Mucosa of rectum (tissue), 2 donors: ENCODE measurements around the gene KCNJ10.
"Not testable (repeated sequence)": the region's sequence is repeated elsewhere in the genome, so short reads cannot be mapped to it uniquely, and the experiment has no call there.

Source experiments
- H3K27ac ChIP-seq, 2 donors: one replicate each; pipeline ENCODE4 v1.7.0; 2013; ENCODE audit warnings: inconsistent platforms in 2 of 2, low read depth in 2 of 2, low read length in 2 of 2
- H3K27me3 ChIP-seq, 2 donors: one replicate each; pipeline ENCODE4 v1.7.0; 2013; ENCODE audit warnings: low read length in 2 of 2; ENCODE audit not compliant: control insufficient read depth in 2 of 2, insufficient read depth in 2 of 2
- H3K36me3 ChIP-seq, 2 donors: one replicate each; pipeline ENCODE4 v1.7.0; 2013; ENCODE audit warnings: low read length in 2 of 2; ENCODE audit not compliant: control insufficient read depth in 2 of 2, insufficient read depth in 2 of 2
- H3K4me1 ChIP-seq, 2 donors: one replicate each; pipeline ENCODE4 v1.7.0; 2013; ENCODE audit warnings: low read length in 2 of 2, mild to moderate bottlenecking in 1 of 2; ENCODE audit not compliant: control insufficient read depth in 2 of 2, insufficient read depth in 2 of 2
- H3K4me3 ChIP-seq, 2 donors: one replicate each; pipeline ENCODE4 v1.7.0; 2013; ENCODE audit warnings: low read length in 2 of 2
- H3K9ac ChIP-seq, 2 donors: one replicate each; pipeline ENCODE4 v1.7.0; 2013; ENCODE audit warnings: low read length in 2 of 2, low read depth in 1 of 2, mild to moderate bottlenecking in 1 of 2
- H3K9me3 ChIP-seq, 2 donors: one replicate each; pipeline ENCODE4 v1.7.0; 2013; ENCODE audit warnings: low read length in 2 of 2; ENCODE audit not compliant: control insufficient read depth in 2 of 2
- donor health status: healthy.
- donor health status: Normal muscosa, but diverticular disease.

KCNJ10 gene

DNA sequence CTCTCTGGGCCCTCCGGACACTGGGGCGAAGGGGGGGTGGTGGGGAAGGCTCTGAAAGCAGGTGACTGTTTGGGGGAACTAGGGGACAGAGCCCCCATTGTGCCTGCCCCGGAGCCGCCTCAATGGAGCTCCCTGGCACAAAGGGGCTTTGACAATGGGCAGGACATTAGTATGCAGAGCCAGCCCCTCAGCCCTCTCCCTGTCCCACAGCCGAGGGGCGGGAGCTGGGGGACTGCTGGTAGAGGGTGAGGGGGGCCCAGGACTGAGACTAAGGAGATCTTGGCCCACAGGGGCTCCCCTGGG, 7.8 kb downstream of the KCNJ10 start:
- Histone ChIP-seq H3K36me3 (no peaks in the 10 kb centered on the region), H3K4me3 (no peak overlapping the region), H3K27ac (no peak overlapping the region), H3K9ac (no peak overlapping the region), H3K27me3 (peaks cover 0 to 4% of the 10 kb centered on the region in 2 donors), H3K9me3 (no peaks in the 10 kb centered on the region), H3K4me1 (no peaks in the 10 kb centered on the region)

GRCh38 chr1:160061369-160062229, 8.4 kb downstream of the KCNJ10 start:
- Histone ChIP-seq H3K4me1 (no peaks in the 10 kb centered on the region), H3K4me3 (no peak overlapping the region), H3K36me3 (no peaks in the 10 kb centered on the region), H3K9ac (no peak overlapping the region), H3K27ac (no peak overlapping the region), H3K9me3 (no peaks in the 10 kb centered on the region), H3K27me3 (peaks cover 0 to 4% of the 10 kb centered on the region in 2 donors)

DNA sequence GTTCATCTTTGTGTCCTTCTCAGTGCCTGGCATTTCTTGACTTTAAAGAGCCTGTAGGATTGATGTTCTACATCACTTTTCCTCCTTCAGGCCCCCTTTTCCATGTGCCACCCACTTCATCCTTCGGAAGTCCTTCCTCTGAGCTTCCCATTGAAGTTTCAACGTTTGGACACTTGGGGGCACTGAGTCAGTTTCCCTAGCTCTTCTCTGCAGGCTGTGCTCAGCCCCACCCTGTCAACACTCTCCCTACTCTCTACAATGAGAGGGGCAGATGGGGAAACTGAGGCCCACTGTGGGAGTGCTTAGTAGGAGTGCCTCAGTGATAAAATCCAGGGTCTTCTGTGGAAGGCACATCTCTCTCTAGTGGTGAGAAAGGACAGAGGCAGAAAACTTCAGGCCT, 11.9 kb downstream of the KCNJ10 start:
- H3K36me3 ChIP-seq, result no peaks in the 10 kb centered on the region
- H3K9me3 ChIP-seq, result no peaks in the 10 kb centered on the region
- H3K4me3 ChIP-seq, result no peak overlapping the region
- H3K27ac ChIP-seq, result no peak overlapping the region
- H3K4me1 ChIP-seq, result no peaks in the 10 kb centered on the region
- no peak overlapping the region for H3K9ac ChIP-seq
- H3K27me3 ChIP-seq, result peaks cover 2 to 4% of the 10 kb centered on the region in 2 donors

DNA sequence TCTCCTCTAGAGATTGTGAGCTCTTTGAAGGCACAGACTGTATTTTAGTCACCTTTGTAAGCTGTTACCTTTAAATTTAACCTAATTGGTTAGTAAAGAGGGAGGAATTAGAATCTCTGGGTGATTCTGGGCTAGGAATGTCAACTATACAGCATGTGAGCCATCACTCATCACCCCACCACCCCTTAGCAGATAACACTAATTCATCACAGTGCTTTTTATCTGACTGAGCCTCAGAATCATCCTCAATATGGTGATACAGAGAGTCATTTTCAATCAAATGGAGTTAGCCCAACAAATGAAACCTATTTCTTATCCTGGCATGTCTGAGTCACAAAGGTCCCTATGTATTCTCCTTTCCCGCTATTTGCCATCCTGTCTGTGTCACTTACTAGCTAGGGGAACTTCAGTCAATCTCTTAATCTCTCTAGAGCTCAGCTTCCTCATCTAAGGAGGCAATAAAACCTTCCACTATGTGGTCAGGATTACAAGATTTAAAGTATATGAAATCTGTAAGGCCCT, 13.3 kb downstream of the KCNJ10 start:
- H3K4me1 ChIP-seq, result no peaks in the 10 kb centered on the region
- no peak overlapping the region for H3K9ac ChIP-seq
- no peak overlapping the region for H3K4me3 ChIP-seq
- no peaks in the 10 kb centered on the region for H3K36me3 ChIP-seq
- no peaks in the 10 kb centered on the region for H3K9me3 ChIP-seq
- H3K27me3 ChIP-seq, result peaks cover 4 to 8% of the 10 kb centered on the region in 2 donors
- no peak overlapping the region for H3K27ac ChIP-seq

- no peak overlapping the region for H3K4me3 ChIP-seq
- no peak overlapping the region for H3K9ac ChIP-seq
- no peaks in the 10 kb centered on the region for H3K36me3 ChIP-seq
- no peaks in the 10 kb centered on the region for H3K9me3 ChIP-seq
- H3K27ac ChIP-seq, result no peak overlapping the region
- H3K4me1 ChIP-seq, result no peaks in the 10 kb centered on the region
- peaks cover 7 to 8% of the 10 kb centered on the region in 2 donors for H3K27me3 ChIP-seq
Measured at GRCh38 chr1:160053548-160054365, 16.2 kb downstream of the KCNJ10 start.

DNA sequence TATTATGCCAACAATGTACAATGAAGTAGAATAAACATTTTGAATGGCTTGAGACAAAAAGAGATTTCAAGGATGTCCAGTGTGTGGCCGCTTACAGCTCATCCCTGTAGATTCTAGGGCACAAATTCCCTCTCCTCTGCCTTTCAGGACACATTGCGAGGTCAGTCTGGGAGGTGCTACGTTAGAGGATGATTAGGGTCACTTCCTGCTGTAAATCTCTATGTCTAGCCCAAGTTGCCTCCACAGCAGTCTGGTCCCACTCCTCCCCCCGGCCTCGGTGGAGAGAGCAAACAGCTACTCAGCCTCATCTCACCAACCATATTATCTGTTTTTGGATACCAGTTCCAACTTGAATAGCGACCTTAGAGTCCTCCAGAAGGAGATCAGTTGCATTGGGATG, 17.0 kb downstream of the KCNJ10 start:
- peaks cover 7 to 8% of the 10 kb centered on the region in 2 donors for H3K27me3 ChIP-seq
- H3K9ac ChIP-seq, result no peak overlapping the region
- H3K4me1 ChIP-seq, result no peaks in the 10 kb centered on the region
- no peaks in the 10 kb centered on the region for H3K36me3 ChIP-seq
- no peak overlapping the region for H3K4me3 ChIP-seq
- H3K9me3 ChIP-seq, result no peaks in the 10 kb centered on the region
- no peak overlapping the region for H3K27ac ChIP-seq

DNA sequence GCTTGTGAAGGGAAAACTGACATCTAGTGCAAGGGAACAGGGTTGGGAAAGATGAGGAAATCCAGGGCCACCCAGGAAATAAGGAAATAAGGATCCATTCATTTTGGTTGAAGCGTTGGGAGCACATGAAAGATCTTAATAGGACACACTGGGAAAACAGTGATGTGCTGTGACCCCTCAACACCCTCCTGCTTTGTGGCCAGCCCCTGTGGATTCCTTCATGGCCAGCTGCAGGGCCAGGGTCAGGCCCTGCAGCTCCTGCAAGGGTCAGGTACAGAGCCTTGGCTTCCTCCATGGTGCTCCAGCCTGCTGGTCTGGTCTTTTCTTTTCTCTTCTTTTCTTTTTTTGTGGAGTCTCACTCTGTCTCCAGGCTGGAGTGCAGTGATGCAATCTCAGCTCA, 19.3 kb downstream of the KCNJ10 start:
- Histone ChIP-seq H3K9me3 (no peaks in the 10 kb centered on the region), H3K27ac (no peak overlapping the region), H3K4me1 (peaks cover 3 to 6% of the 10 kb centered on the region in 2 donors), H3K27me3 (peaks cover 7 to 8% of the 10 kb centered on the region in 2 donors), H3K4me3 (no peak overlapping the region), H3K36me3 (no peaks in the 10 kb centered on the region), H3K9ac (no peak overlapping the region)

GRCh38 chr1:160050182-160050581, 19.8 kb downstream of the KCNJ10 start:
- not testable (repeated sequence) for H3K4me1 ChIP-seq, H3K36me3 ChIP-seq, H3K27me3 ChIP-seq, H3K4me3 ChIP-seq, H3K27ac ChIP-seq, H3K9me3 ChIP-seq, H3K9ac ChIP-seq

- no peaks in the 10 kb centered on the region for H3K36me3 ChIP-seq
- H3K4me3 ChIP-seq, result no peak overlapping the region
- H3K27ac ChIP-seq, result no peak overlapping the region
- H3K9me3 ChIP-seq, result no peaks in the 10 kb centered on the region
- peaks cover 7 to 8% of the 10 kb centered on the region in 2 donors for H3K27me3 ChIP-seq
- peaks cover 3 to 6% of the 10 kb centered on the region in 2 donors for H3K4me1 ChIP-seq
- no peak overlapping the region for H3K9ac ChIP-seq
Measured at GRCh38 chr1:160049101-160049500, 20.9 kb downstream of the KCNJ10 start.

DNA sequence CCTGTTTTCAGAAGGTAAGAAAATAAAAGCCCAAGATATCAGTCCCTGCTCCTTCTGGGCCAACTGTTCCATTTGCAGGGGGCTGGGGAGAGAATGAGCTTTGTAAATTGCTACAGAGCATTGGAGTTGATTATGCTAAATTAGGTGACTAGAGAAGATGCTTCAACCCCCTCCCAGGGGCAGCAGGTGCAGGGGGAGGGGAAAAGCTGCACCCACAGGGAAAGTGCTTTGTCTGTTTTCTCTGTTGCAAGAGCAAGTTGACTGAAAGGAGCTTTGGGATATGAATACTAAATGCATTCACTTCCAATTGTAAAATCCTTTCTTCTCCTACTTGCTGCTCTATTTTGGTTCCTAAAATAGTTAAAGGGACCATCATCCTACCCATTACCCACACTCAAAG, 21.6 kb downstream of the KCNJ10 start:
- Histone ChIP-seq H3K4me1 (peaks cover 3 to 6% of the 10 kb centered on the region in 2 donors), H3K9me3 (no peaks in the 10 kb centered on the region), H3K27ac (no peak overlapping the region), H3K4me3 (no peak overlapping the region), H3K27me3 (peaks cover 7 to 8% of the 10 kb centered on the region in 2 donors), H3K9ac (no peak overlapping the region), H3K36me3 (no peaks in the 10 kb centered on the region)
